HTR-8/SVneo (cell line): ENCODE results near the gene IL1RL2.
A peak's percentile ranks its signal among the peaks of the same experiment; 100 is the strongest.

Experiments used
- DNase-seq: peaks from one replicate; pipeline ENCODE4 v3.0.0; 2011; ENCODE audit warnings: low spot score, mixed read lengths; ENCODE audit not compliant: insufficient read length
- FAIRE-seq: peaks from 2 replicates; lab custom pipeline; 2011; peaks lifted over from hg19 to GRCh38; lab: Jason Lieb, UNC

The IL1RL2 gene

GRCh38 chr2:102258386-102259074 lies 71.7 kb downstream of the IL1RL2 start:
- FAIRE-seq = peak; percentile 4
- peak; percentile 40 for DNase-seq

- no peak for FAIRE-seq
- DNase-seq = no peak
These were observed 74.8 kb downstream of the IL1RL2 start for GRCh38 chr2:102261467-102262135.

- DNase-seq (no peak), FAIRE-seq (no peak)
These were observed 75.7 kb downstream of the IL1RL2 start for GRCh38 chr2:102262216-102263129.

- DNase-seq (no peak), FAIRE-seq (no peak)
These were observed 78.1 kb downstream of the IL1RL2 start for GRCh38 chr2:102264952-102265351.

- FAIRE-seq (no peak), DNase-seq (no peak)
These were observed 79.4 kb downstream of the IL1RL2 start for GRCh38 chr2:102266204-102266603.

- no peak for DNase-seq
- FAIRE-seq = no peak
These were observed 81.0 kb downstream of the IL1RL2 start for GRCh38 chr2:102267774-102268173.

- FAIRE-seq (no peak), DNase-seq (peak; percentile 35)
These were observed 81.8 kb downstream of the IL1RL2 start for GRCh38 chr2:102268510-102269199.

GRCh38 chr2:102269200-102269524 lies 82.3 kb downstream of the IL1RL2 start:
- no peak for FAIRE-seq
- no peak for DNase-seq

- DNase-seq = no peak
- no peak for FAIRE-seq
These were observed 85.0 kb downstream of the IL1RL2 start for GRCh38 chr2:102271844-102272243.

GRCh38 chr2:102273619-102274211 lies 86.9 kb downstream of the IL1RL2 start:
- no peak for DNase-seq
- no peak for FAIRE-seq

GRCh38 chr2:102276549-102277201 lies 89.9 kb downstream of the IL1RL2 start:
- DNase-seq (no peak), FAIRE-seq (no peak)

GRCh38 chr2:102277202-102277700 lies 90.4 kb downstream of the IL1RL2 start:
- FAIRE-seq = no peak
- no peak for DNase-seq

- DNase-seq = no peak
- no peak for FAIRE-seq
These were observed 92.0 kb downstream of the IL1RL2 start for GRCh38 chr2:102278720-102279390.

- FAIRE-seq (no peak), DNase-seq (no peak)
These were observed 92.5 kb downstream of the IL1RL2 start for GRCh38 chr2:102279391-102279735.

GRCh38 chr2:102282678-102283091 lies 95.9 kb downstream of the IL1RL2 start:
- FAIRE-seq (no peak), DNase-seq (no peak)

- FAIRE-seq (no peak), DNase-seq (no peak)
These were observed 97.2 kb downstream of the IL1RL2 start for GRCh38 chr2:102283996-102284395.

- FAIRE-seq (no peak), DNase-seq (no peak)
These were observed 97.8 kb downstream of the IL1RL2 start for GRCh38 chr2:102284611-102285010.

GRCh38 chr2:102285368-102285767 lies 98.5 kb downstream of the IL1RL2 start:
- DNase-seq = no peak
- FAIRE-seq = no peak

GRCh38 chr2:102286041-102286440 lies 99.2 kb downstream of the IL1RL2 start:
- FAIRE-seq (no peak), DNase-seq (no peak)
